Hematopoietic multipotent progenitor cell treated with erythropoietin and hydrocortisone succinate and interleukin-3 and kit ligand, for 8 days (in vitro differentiated cells): ENCODE results near the gene RPS6KA5.
A peak's percentile ranks its signal among the peaks of the same experiment; 100 is the strongest.
"Not testable (repeated sequence)": the region's sequence is repeated elsewhere in the genome, so short reads cannot be mapped to it uniquely, and the experiment has no call there.

Experiments used
- DNase-seq: peaks from one replicate; pipeline ENCODE4 v3.0.0-alpha.2; 2015

Gene RPS6KA5

DNA sequence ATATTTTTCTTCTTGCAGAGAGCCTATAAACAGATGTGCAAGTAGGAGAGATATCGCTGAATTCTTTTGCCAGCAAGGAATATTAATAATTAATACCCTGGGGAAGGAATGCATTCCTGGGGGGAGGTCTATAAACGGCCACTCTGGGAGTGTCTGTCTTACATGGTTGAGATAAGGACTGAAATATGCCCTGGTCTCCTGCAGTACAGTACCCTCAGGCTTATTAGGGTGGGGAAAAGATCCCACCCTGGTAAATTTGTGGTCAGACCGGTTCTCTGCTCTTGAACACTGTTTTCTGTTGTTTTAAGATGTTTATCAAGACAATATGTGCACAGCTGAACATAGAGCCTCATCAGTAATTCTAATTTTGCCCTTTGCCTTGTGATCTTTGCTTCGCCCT lies 236.9 kb downstream of the RPS6KA5 start:
- DNase-seq = not testable (repeated sequence)

DNA sequence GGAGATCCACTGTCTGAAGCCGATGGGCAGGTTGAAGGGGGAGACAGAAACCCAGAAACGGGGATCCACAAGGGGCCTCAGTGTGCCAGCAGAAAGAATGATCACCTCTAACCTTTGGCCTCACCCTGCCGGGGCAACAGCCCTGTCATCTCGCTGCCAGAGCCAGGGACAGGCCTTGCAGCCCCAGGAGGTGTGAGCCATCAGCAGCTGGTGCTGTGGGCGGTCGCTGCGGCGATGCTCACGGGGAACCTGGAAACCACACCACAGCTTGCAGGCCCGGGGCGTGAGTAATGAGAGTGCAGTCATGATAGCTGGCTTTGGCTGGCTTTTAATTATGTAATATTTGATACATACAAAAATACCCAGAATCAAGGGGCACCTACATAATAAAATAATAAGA lies 239.5 kb downstream of the RPS6KA5 start:
- DNase-seq = peak; percentile 37

DNA sequence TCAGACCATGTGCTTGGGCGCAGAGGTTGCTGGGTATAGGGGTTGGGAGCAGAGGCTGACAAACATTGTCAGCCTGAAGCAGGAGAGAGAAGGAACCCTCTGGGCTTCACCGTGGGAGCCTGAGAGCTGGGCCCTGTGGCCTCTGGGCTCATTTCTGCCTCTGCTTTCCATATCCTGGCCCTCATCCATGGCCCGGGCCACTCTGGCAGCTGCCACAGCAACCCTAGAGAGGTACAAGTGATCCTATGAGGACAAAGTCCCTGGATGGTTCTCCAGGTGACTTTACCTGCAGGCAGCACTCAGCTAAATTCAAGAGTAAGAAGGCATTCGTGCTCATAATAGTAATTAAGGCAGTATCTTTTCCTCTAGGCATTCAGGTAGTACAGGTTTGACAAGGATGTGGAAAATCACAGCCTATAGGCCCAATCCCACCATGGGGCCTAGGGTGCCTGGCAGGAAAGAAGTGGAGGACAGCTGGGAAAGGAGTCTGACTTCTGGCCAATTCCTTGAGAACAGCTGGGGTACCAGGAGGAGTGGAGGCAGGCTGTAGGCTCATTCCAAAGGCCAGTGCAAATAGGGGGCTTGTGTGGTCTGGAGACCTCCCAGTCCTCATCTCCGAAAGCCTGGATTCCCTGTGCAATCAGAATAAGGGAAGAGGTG lies 240.6 kb downstream of the RPS6KA5 start:
- DNase-seq = no peak

DNA sequence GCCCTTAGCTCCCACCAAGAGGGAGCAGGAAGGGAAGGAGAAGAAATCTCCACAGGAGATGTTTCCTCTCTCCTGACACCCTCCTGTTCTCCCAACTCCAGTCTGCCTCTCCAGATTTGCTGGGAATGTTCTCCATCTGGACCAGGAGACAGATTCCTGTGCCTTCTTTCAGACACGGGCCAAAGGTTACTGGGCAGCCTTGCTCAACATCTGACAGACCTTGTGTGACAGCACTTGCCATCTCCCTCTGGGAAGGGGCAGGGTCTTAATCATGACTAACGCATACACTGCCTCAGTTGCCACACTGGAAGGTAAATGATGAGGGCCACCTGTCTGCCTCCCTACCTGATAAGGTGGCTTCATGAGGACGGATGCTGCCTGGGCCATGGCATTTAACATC lies 241.7 kb downstream of the RPS6KA5 start:
- DNase-seq = no peak

DNA sequence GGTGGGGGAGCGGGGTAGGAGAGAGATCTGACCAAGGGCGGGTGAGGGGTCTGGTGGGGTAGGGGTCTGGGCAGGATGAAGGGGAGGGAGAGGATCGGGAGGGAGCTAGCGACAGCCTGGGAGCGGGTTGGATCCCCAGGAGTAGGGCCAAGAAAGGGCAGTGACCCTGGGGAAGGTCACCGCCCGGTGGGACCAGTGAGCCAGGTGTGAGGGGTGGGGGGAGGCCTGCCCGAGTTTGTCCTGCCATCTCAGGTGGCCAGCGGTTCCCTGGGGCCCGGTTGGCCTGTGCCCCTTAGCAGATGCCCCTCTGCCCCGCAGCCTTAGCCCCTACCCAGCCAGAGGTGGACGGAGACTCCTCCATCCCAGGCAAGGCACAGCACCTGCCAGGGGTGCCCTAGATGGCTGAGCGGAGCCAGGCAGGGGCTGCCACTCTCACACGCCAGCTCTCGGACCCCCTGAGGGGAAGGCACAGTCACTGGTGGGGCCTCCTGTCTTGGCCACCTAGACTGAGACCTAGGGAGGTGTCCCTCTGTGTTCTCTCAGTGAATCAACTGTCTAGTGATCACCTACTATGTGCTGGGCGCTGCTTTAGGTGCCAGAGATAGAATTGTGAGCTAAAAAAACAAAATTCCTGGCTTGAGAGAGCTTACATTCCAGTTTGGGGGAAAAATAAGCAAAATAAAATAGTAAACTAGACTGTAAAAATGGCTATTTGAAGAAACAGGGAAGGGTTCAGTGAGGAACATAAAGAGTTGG lies 243.6 kb downstream of the RPS6KA5 start:
- DNase-seq = no peak

DNA sequence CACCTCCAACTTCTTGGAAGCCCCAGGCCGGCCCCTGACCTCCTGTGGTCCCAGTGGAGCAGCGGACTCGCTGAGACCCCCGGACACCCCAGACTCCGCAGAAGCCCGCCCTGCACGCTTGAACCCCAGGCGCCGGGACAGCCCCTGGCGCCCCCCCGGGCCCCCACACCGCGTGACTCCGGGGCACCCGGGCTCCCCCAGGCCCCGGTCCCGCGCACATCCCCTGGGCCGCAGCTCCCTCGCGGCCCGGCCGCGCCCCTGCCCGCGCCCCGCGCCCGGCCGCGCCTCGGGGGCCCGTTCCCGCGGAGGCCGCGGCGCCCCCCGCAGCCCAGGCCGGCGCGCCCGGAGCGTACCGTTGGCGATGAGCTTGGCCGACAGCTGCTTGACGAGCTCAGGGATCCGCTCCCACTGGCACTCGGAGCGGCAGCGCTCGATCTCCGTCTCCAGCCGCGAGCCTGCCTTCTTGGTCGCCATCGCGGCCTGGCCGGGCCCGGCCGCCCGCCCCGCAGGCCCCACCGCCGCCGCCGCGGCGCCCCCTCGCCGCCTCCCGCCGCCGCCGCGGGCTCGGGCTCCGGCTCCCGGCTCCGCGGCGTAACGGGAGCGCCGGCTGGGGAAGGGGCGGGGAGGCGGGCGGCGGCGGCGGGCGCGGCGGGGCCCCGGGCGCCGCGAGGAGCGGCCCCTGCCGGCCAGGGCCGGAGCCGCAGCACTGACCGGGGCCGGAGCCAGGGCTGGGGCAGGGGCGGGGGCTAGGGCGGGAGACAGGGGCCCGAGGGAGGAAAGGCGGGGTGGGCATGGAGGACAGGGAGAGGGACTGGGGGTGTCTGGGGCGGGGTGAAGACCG lies 244.4 kb downstream of the RPS6KA5 start, which contains the start of gene TTC7B:
Gene TTC7B, minus strand, starts transcription at position 609 of the 841 bp plus-strand sequence. Its CDS starts 135 bp downstream, at position 474.
- no peak for DNase-seq

DNA sequence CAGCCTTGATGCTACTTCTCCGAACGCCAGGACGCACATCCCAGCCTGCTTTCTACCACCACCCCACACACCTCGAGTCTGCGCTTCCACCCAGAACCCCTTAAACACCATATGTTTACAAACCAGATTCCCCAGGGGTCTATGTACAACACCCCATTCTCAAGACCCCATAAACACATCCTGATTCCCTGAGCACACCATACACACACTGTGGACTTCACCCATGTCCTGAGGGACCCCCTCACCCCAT lies 244.9 kb downstream of the RPS6KA5 start:
- no peak for DNase-seq

DNA sequence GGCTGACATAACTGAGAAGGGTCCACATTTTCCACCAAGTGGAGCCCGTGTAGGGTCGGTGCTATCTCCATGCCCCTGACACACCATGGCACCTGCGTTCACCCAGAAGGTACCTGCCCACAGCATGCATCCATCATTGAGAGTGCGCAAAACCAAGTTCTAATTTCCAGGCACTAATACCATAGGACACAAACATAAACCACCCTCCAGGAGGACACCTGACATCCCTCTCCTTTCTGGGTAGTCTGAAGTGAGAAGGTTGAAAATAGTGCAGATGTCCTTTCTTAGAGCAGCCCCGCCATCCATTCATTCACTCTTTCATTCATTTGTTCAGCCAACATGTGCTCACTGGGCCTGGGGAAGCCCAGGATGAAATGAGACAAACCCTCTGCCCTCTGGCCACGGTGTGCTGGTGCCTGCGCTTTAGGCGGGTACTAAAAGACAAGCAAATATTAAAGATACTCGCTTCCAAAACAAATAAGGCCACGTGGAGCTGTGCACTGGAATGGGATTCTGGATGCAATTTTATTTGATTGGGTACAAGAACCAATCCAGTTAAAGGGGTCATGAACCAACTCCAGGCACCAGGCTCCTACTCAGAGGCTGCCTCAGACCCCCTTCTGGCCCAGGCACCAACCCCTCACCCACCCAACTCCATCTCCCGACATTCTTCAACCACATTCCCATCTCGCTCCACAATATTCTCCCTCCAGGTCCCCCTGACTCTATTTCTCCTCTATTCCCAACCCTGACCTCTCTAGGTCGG lies 245.5 kb downstream of the RPS6KA5 start:
- no peak for DNase-seq

DNA sequence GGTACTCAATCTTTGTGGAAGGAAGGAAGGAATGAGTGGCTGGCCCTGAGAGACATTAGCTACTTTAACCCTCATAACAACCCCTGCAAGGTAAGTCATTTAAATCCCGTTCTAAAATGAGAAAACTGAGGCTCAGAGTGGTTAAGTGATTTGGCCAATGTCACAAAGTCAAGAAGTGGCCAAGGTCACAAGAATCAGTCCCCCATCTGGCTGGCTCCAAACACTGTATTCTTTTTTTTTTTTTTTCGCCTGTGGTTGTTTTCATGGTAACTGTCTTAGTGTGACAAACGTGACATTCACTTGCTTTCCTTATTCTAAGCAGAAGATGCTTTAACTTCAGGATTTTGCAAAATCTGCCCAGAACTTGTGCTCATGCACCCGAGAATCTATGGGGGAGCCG lies 247.0 kb downstream of the RPS6KA5 start:
- no peak for DNase-seq

DNA sequence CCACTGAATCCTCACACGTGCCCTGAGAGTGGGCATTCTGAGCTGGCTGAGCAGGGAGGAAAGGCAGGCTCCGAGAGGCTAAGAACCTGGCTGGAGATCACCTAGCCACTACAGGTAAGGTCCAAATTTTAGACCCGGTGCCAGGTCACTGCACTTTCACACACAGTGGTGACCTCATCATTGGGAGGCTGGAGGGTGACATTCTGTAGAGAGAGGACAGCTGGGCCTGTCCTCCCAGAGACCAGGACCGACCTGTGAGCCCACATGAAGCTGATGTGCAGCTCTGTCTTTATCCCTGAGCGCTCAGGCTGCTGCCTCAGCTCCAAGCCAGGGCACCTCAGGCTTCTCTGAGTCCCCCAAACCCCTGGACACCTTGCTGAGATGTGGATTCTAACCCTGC lies 248.3 kb downstream of the RPS6KA5 start:
- DNase-seq = no peak

DNA sequence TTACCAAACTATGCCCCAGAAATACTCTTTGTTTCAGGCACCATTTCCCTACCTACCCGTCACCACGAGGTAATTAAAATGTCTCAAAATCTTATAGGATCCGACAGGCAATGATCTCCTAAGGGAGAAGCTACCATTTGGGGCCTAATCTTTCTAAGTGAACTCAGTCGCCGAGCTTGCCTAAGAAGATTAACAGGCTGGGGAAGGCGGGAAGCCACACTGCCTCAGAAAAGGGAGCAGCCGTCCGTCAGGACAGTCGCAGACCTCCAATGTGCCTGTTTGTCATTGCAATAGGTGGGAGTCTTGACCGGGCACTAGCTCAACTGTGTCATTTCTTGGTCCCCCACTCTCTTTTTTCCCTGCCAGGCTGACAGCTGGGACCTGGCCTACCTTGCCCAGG lies 248.8 kb downstream of the RPS6KA5 start:
- DNase-seq = no peak

DNA sequence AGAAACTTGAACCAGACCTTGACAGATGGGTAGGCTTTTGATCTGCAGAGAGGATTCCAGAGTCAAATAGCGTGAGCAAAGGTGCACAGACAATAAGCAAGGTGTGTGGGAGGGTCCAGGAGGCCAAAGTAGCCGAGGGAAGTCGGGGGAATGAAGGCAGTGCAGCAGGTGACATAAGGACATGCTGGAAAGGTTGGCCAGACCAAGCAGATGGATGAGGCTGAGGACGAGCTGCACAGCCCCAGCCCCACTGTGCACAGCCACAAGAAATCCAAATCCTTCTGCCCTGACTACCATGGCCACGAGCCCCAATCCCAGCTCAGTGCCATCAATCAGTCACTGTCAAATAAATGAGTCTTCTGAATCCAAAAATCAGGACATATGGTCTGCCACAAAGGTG lies 249.6 kb downstream of the RPS6KA5 start:
- DNase-seq = no peak

DNA sequence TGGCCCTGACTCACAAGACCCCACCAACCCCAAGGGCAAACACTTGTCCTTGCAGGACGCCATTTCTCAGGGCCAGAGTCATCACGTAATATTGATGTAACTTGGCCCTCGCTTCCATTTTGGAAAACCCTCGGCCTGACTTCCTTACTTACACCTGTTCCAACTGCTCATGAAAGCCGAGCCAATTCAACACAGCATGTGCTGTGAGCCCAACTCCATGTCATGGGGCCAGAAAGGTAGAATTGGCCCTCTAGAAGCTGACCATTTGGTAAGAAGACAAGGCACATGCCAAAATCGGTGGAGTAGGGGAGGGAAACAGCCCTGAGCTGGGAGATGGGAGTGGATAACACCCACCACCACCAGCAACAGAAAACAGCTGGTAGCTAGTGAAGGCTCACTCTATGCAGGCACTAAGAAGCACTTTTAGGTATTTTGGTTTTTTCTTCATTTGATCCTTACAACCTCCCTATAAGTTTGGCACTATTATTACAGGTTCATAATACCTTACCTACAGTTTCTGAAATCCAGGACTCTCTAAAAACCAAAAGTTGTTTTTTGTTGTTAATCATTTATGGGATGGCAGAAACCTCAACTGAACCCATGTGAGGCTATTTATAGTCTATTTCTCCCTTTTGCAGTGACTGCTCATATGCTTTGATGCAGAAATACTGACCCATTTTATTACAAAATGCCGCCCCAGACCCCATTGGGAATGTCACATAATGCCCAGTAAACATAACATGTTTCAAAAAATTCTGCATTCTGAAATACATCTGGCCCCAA lies 250.7 kb downstream of the RPS6KA5 start:
- DNase-seq = no peak

DNA sequence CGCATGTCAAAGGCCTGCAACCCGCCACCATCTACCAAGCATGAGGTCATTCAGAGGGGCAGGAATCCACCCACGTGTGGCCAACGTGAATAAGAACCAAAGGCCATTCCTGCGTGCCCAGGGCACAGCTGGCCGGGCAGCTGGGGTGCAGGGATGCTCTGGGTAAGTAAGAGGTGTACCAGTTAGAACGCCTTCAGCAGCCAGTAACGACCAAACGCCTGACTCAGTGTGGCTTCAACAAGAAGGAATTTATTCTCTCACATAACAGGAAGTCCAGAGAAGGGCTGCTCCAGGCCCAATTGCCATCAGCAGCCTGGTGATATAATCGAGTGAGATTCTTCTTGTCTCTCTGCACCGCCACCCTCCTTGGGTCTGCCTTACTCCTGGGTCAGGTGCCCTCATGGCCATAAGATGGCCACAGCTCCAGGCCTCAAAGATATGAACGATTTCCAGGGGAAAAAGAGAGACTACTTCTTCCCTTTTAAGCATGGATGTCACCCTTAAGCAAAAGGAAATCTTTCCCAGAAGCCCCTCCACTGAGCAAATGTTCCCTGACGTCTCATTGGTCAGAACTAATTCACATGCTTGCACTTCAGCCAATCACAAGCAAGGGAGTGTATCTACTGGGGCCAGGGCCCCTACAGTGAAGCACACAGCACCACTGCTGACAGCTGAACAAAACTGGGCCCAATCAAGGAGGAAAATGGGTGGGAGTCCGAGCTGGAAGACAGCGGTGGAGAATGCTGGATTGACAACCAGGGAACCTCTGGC lies 251.5 kb downstream of the RPS6KA5 start:
- DNase-seq = no peak

DNA sequence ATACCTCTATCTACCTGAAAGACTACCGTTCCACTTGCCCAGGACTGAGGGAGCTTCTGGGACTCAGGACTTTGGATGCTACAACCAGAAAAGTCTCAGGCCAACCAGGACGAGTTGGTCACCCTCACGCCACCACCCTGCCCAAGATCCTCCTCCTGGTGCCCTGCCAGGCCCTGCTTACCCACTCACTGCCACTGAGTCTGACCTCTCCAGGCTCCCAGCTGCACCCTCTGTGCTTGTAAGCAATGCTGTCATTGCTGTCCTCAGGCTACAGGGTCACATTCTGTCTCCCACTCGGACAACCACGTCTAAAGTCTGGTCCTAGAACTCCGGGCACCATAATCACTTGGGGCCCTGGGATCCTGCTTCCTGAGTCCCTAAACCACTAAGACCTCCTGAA lies 253.4 kb downstream of the RPS6KA5 start:
- no peak for DNase-seq

DNA sequence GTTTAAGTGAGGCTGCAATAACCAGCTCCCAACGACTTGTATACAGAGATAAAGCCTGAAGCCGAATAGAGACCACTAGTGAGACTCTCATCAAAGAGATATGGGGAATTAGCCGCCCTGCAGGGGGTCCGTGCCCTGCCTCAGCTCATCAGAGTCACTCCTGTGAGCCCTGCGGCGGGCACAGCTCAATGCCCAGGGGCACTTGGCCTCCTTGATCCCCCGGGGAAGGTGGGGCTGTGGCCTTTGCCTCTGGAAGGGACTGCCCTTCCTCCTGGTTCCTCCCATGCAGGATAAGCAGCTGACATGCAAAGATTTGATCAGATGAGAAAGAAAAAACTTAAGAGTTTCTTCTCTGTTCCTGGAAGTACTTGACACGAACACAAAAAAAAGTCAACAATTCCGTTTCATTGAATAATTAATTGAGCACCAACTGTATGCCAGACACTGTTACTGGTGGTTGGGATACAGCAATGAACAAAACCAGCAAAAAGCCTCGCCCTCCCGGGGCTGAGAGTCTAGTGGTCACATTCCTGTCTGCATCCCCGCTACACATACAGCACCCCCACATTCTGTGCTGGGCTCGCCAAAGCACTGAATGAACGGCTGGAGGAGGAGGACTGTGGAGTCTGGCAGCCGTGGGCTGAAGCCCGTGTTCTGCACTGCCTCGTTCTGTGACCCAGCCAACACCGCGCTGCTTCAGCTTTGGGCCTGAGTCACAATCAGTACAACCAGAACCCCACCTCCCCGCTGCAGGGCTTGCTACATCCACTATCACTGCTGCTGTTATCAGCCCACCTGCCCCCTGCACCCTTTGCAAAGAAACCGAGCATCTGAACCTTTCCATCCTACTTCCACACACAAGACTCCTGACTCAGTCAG lies 254.5 kb downstream of the RPS6KA5 start:
- DNase-seq = peak; percentile 62

DNA sequence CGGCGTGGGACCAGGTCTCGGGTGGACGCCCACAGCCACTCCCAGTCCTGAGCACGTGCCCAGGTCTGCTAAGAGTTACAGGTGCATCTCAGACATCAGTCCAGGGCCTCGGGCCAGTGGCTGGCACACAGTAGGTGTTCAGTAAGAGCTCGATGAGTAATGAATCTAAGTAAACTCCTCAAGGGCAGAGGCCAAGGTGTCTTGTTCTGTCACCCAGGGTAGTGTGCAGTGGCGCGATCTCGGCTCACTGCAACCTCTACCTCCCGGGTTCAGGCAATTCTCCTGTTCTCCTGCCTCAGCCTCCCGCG lies 255.4 kb downstream of the RPS6KA5 start:
- no peak for DNase-seq

DNA sequence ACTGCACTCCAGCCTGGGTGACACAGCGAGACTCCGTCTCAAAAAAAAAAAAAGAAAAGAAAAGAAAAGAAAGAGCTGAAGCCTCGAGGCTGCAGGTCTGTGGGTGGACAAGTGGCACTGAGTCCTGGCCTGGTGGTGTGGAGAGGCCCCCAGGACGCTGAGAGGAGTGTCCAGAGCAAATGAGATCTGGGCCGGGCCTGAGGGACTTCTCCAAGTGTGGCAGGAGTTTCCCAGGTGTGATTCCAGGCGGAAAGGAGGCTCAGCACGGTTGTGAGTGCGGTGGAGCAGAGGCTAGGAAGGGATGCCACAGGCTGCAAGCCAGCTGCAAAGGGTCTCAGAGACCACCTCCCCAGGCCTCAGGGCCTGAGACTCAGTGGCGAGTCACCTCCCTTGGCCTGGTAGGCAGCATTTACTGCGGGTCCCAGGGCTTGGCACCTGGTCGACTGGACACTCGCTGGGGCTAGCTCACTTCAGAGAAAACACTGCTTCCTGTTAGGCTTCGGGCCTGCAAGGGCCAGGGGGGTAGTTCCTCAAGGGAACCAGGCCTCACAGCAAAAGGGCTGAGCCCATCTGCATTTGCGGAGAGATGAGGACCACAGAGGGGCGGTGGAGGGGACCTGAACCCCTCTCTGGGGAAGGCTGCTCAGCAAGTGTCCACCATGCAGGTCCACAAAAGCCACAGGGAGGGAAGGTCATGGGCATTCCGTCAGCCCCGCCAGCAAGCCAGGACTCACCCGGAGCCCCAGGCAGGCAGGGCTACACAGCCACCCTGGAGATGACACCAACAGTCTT lies 256.0 kb downstream of the RPS6KA5 start:
- DNase-seq = no peak

DNA sequence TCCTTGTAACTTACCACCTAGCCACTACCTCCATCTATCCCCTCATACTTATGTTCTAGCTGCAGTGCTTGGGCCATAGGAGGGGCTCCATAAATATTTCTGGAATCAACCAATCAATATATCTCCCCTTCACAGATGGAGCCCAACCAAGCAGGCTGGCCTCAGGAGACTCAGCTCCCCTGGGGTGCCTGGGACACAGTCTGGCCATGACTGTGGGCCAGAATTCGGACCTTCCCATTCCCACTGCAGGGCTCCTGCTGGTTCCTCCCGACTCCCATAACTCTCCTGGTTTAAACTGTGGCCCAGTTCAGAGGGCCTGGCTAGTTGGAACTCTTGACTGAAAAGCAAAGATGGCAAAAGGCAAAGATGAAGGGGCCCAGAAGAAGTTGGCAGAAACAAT lies 257.2 kb downstream of the RPS6KA5 start:
- no peak for DNase-seq

DNA sequence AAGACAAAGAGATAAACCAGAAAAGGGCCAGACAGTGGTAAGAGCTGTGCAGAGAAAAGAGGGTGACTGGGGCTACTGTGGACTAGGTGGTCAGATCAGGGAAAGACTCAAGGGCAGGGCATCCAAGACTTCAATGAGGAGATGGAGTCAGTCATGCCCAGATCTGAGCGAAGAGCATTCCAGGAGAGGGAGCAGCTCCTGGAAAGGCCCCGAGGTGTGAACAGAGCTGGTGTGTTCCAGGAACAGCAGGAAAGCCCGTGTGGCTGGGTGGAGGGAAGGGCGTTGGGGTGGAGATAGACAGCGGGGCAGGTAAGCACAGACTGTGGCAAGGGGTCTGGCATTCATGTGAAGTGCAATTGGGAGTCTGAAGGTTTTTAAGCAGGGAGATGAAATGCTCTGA lies 261.0 kb downstream of the RPS6KA5 start:
- no peak for DNase-seq
